NK-92 treated with Interleukin-12 subunit alpha and Interleukin-12 subunit beta, amount 100 ng/mL, for 24 hours (cell line): Measurements from ENCODE around the gene GK.
"Not testable (repeated sequence)": the region's sequence is repeated elsewhere in the genome, so short reads cannot be mapped to it uniquely, and the experiment has no call there.

Experiments used
- DNase-seq: peaks from one replicate; lab custom pipeline; 2025; lab: John Stamatoyannopoulos, UW

Gene GK

GRCh38 chrX:30654386-30654785 is 1.2 kb downstream of the GK start:
- DNase-seq: not testable (repeated sequence)

- DNase-seq: no peak
Observed at GRCh38 chrX:30654989-30655607, 1.9 kb downstream of the GK start.

- no peak for DNase-seq
Observed at GRCh38 chrX:30655991-30656390, 2.8 kb downstream of the GK start.

GRCh38 chrX:30657196-30658161 is 4.3 kb downstream of the GK start:
- DNase-seq: no peak

GRCh38 chrX:30659421-30659820 is 6.2 kb downstream of the GK start:
- DNase-seq: no peak

- DNase-seq: no peak
Observed at GRCh38 chrX:30661228-30661627, 8.0 kb downstream of the GK start.

GRCh38 chrX:30663322-30663721 is 10.1 kb downstream of the GK start:
- DNase-seq: no peak

- no peak for DNase-seq
Observed at GRCh38 chrX:30665471-30665870, 12.2 kb downstream of the GK start.

GRCh38 chrX:30666094-30666493 is 12.9 kb downstream of the GK start:
- no peak for DNase-seq

- DNase-seq: no peak
Observed at GRCh38 chrX:30668581-30668980, 15.4 kb downstream of the GK start.

- DNase-seq: not testable (repeated sequence)
Observed at GRCh38 chrX:30671189-30671588, 18.0 kb downstream of the GK start.

GRCh38 chrX:30673127-30673796 is 20.0 kb downstream of the GK start:
- DNase-seq: no peak

GRCh38 chrX:30673884-30674598 is 20.8 kb downstream of the GK start:
- DNase-seq: no peak

- DNase-seq: no peak
Observed at GRCh38 chrX:30674799-30675198, 21.6 kb downstream of the GK start.

- DNase-seq: no peak
Observed at GRCh38 chrX:30679369-30679768, 26.1 kb downstream of the GK start.

GRCh38 chrX:30680618-30681017 is 27.4 kb downstream of the GK start:
- DNase-seq: no peak

- DNase-seq: no peak
Observed at GRCh38 chrX:30688641-30689040, 35.4 kb downstream of the GK start.

GRCh38 chrX:30689116-30689515 is 35.9 kb downstream of the GK start:
- no peak for DNase-seq

- no peak for DNase-seq
Observed at GRCh38 chrX:30690330-30690729, 37.1 kb downstream of the GK start.

GRCh38 chrX:30693999-30694650 is 40.9 kb downstream of the GK start:
- DNase-seq: no peak

- DNase-seq: no peak
Observed at GRCh38 chrX:30702736-30703135, 49.5 kb downstream of the GK start.
